HCT116 (cell line): Measurements from ENCODE around the gene XAB2. TPM values are rescaled to one million over a fixed set of nuclear protein-coding genes. Genes with fewer than 3 reads are reported as not detected.

Source experiments
- ATAC-seq: fragments of 200-7000 bp; cut with Tn5 transposase; 2 replicates; pipeline ENCODE4 v1.9.1; 2020; ENCODE audit warnings: mild to moderate bottlenecking, moderate library complexity
- BruUV-seq: library from RNA; stranded (reverse); fragments of 400-500 nt; replicated peaks from 2 replicates; lab custom pipeline; 2021; lab: Mats Ljungman, UMichigan
- CTCF ChIA-PET: fragments of 300-600 bp; sonication (Branson Sonifier 250); formaldehyde crosslinking; loops from one replicate; lab custom pipeline; 2021; ENCODE audit warnings: antibody characterized with exemption; lab: Charles Lee
- POLR2A ChIA-PET: fragments of 300-600, 350-600 bp; sonication (Branson Sonifier 250); formaldehyde crosslinking; loops from one replicate; lab custom pipeline; 2021; ENCODE audit warnings: antibody characterized with exemption; lab: Charles Lee
- RAD21 ChIA-PET, 2 experiments: fragments of 300-600 bp; sonication (Branson Sonifier 250); formaldehyde crosslinking; loops; one replicate each; lab custom pipeline; 2023; ENCODE audit warnings: low total read pairs in 2 of 2; ENCODE audit not compliant: uncharacterized antibody in 2 of 2, unreplicated experiment in 2 of 2, low non-redundant PET in 1 of 2; lab: Charles Lee
- DNase-seq: peaks from one replicate; pipeline ENCODE4 v3.0.0-alpha.2; 2010; ENCODE audit warnings: low read depth, low spot score
- H2AFZ ChIP-seq: fragments of 200-600 bp; shearing (Covaris generic), sonication (generic); 2 replicates; pipeline ENCODE4 v1.6.1; 2017; ENCODE audit warnings: low read depth, mixed run types, mixed read lengths, antibody characterized with exemption, low read length; ENCODE audit not compliant: poor library complexity, severe bottlenecking
- H3K27ac ChIP-seq: 2 replicates; pipeline ENCODE4 v1.5.1; 2012; ENCODE audit warnings: low read depth, low read length
- H3K27me3 ChIP-seq: fragments of 200-600 bp; sonication (generic); 2 replicates; pipeline ENCODE4 v1.6.1; 2016; ENCODE audit warnings: mixed run types, low read length, mixed read lengths; ENCODE audit not compliant: insufficient read depth
- H3K36me3 ChIP-seq, 2 experiments: fragments of 200-500 bp in 1 of 2; fragments of 200-600 bp in 1 of 2; sonication (Bioruptor generic) in 1 of 2; sonication (generic) in 1 of 2; 2 replicates each; pipeline versions ENCODE4 v1.5.1 to v1.6.1; 2014 to 2016; ENCODE audit warnings: low read length in 2 of 2, inconsistent platforms in 1 of 2, mixed read lengths in 1 of 2, mixed run types in 1 of 2; ENCODE audit not compliant: insufficient read depth in 2 of 2, control insufficient read depth in 1 of 2
- H3K4me1 ChIP-seq, 2 experiments: fragments of 200-600 bp in 1 of 2; sonication (generic) in 1 of 2; 2 replicates each; pipeline versions ENCODE4 v1.5.1 to v1.6.1; 2012 to 2017; ENCODE audit warnings: low read length in 2 of 2, inconsistent platforms in 1 of 2, mild to moderate bottlenecking in 1 of 2, mixed read lengths in 1 of 2, mixed run types in 1 of 2, moderate library complexity in 1 of 2; ENCODE audit not compliant: insufficient read depth in 2 of 2, control insufficient read depth in 1 of 2
- H3K4me2 ChIP-seq: fragments of 200-600 bp; sonication (generic); 2 replicates; pipeline ENCODE4 v1.6.1; 2017; ENCODE audit warnings: mixed run types, low read length, mixed read lengths
- H3K4me3 ChIP-seq, 2 experiments: fragments of 200-600 bp in 1 of 2; sonication (generic) in 1 of 2; replicated peaks in 1 of 2; 2 replicates each; pipeline ENCODE4 v1.5.1; 2011 to 2016; ENCODE audit warnings: low read length in 2 of 2, control low read depth in 1 of 2, low read depth in 1 of 2, mild to moderate bottlenecking in 1 of 2, mixed read lengths in 1 of 2, mixed run types in 1 of 2
- H3K79me2 ChIP-seq: fragments of 200-600 bp; sonication (generic); 2 replicates; pipeline ENCODE4 v1.6.1; 2017; ENCODE audit warnings: mild to moderate bottlenecking, mixed run types, low read length, moderate library complexity, mixed read lengths; ENCODE audit not compliant: insufficient read depth
- H3K9ac ChIP-seq: fragments of 200-600 bp; sonication (generic); 2 replicates; pipeline ENCODE4 v1.6.1; 2016; ENCODE audit warnings: low read length, mixed read lengths
- H3K9me2 ChIP-seq: fragments of 200-600 bp; sonication (generic), shearing (Covaris generic); 2 replicates; pipeline ENCODE4 v1.6.1; 2017; ENCODE audit warnings: mixed run types, mild to moderate bottlenecking, moderate library complexity; ENCODE audit not compliant: insufficient read depth
- H3K9me3 ChIP-seq, 2 experiments: fragments of 200-500 bp in 1 of 2; fragments of 200-600 bp in 1 of 2; sonication (Bioruptor generic) in 1 of 2; sonication (generic) in 1 of 2; 2 replicates each; pipeline ENCODE4 v1.6.1; 2014 to 2017; ENCODE audit warnings: low read length in 2 of 2, mixed read lengths in 2 of 2, inconsistent platforms in 1 of 2, low read depth in 1 of 2, mild to moderate bottlenecking in 1 of 2, mixed run types in 1 of 2, moderate library complexity in 1 of 2; ENCODE audit not compliant: control insufficient read depth in 1 of 2, insufficient read depth in 1 of 2
- H4K20me1 ChIP-seq: fragments of 200-600 bp; sonication (generic), shearing (Covaris generic); 2 replicates; pipeline ENCODE4 v1.6.1; 2017; ENCODE audit warnings: mixed run types, mild to moderate bottlenecking, moderate library complexity; ENCODE audit not compliant: insufficient read depth
- ATF3 ChIP-seq: IDR thresholded peaks from 2 replicates; pipeline ENCODE4 v1.6.1; 2012
- CBX3 ChIP-seq: IDR thresholded peaks from 2 replicates; pipeline ENCODE4 v1.6.1; 2012; ENCODE audit warnings: low read depth
- ELF1 ChIP-seq: IDR thresholded peaks from 2 replicates; pipeline ENCODE4 v1.6.1; 2012; ENCODE audit warnings: low read depth, borderline replicate concordance
- EZH2 ChIP-seq: fragments of 200-600 bp; sonication (generic); IDR thresholded peaks from 2 replicates; pipeline ENCODE4 v1.6.1; 2017; ENCODE audit warnings: antibody characterized with exemption, mixed run types
- JUND ChIP-seq: IDR thresholded peaks from 2 replicates; pipeline ENCODE4 v1.6.1; 2012
- MAX ChIP-seq: IDR thresholded peaks from 2 replicates; pipeline ENCODE4 v1.6.1; 2012
- RAD21 ChIP-seq: IDR thresholded peaks from 2 replicates; pipeline ENCODE4 v1.6.1; 2012; ENCODE audit warnings: low read depth, mild to moderate bottlenecking
- SRF ChIP-seq: IDR thresholded peaks from 2 replicates; pipeline ENCODE4 v1.6.1; 2012; ENCODE audit warnings: low read depth
- TCF7L2 ChIP-seq: IDR thresholded peaks from 2 replicates; pipeline ENCODE4 v1.7.0; 2011; ENCODE audit warnings: borderline replicate concordance, inconsistent platforms; ENCODE audit not compliant: insufficient read depth, insufficient read length; ENCODE audit errors: extremely low read depth
- YY1 ChIP-seq: IDR thresholded peaks from 2 replicates; pipeline ENCODE4 v1.6.1; 2011; ENCODE audit warnings: low read length, low read depth, moderate library complexity, mild to moderate bottlenecking; ENCODE audit not compliant: insufficient replicate concordance; ENCODE audit errors: extremely low read depth
- ZNF274 ChIP-seq: fragments of 200-500 bp; sonication (Bioruptor generic); IDR thresholded peaks from 2 replicates; pipeline ENCODE4 v1.6.1; 2014; ENCODE audit warnings: mild to moderate bottlenecking, low read depth, low read length, inconsistent platforms
- intact Hi-C: fragments of 100-400 bp; cut with micrococcal nuclease; formaldehyde crosslinking; loops from 2 replicates; pipeline ENCODE4 v1.10.0; 2022
- total RNA-seq: library from RNA; stranded (reverse); gene quantifications from one replicate; pipeline ENCODE4 v1.2.1, GENCODE V29; 2021; ENCODE audit not compliant: unreplicated experiment
- TF ChIP-seq, protein P1 (sequence below): IDR thresholded peaks from 2 replicates; pipeline ENCODE4 v1.6.1; 2012; ENCODE audit warnings: low read depth

XAB2 gene
- total RNA-seq, 1 experiment from 2014 or later = 103 TPM

- ATAC-seq (no peak), DNase-seq (no peak)
- peaks cover 0 to 4% of the 10 kb centered on the region in 2 experiments; a peak in 1 of 4 replicates for H3K9me3 ChIP-seq
- peaks cover 8 to 27% of the 10 kb centered on the region in 2 experiments; a peak in 3 of 4 replicates for H3K4me1 ChIP-seq
- no peaks in the 10 kb centered on the region for H3K27me3 ChIP-seq
- intact Hi-C loops = no loop called here
- no peaks in the 10 kb centered on the region; a peak in 1 of 4 replicates for H3K36me3 ChIP-seq
- ChIA-PET CTCF (no interaction called here), RAD21 (no interaction called here), POLR2A (no interaction called here)
- H3K4me2 ChIP-seq = no peak overlapping the region
- H3K9me2 ChIP-seq = no peaks in the 10 kb centered on the region
- no peaks in the 10 kb centered on the region for H4K20me1 ChIP-seq
- H2AFZ ChIP-seq = no peak overlapping the region
- TF ChIP-seq SRF (no peak), JUND (no peak), CBX3 (no peak), ELF1 (no peak), ATF3 (no peak)
- H3K27ac ChIP-seq = no peak overlapping the region
- H3K4me3 ChIP-seq = no peak overlapping the region
- no TSS peak for BruUV-seq
- H3K79me2 ChIP-seq = peaks cover 17% of the 10 kb centered on the region
- no peak overlapping the region for H3K9ac ChIP-seq
Measured at GRCh38 chr19:7639863-7640348, 10.6 kb upstream of the XAB2 start.

- no peak for ATAC-seq
- no peaks in the 10 kb centered on the region; a peak in 1 of 4 replicates for H3K36me3 ChIP-seq
- no peak overlapping the region for H3K4me3 ChIP-seq
- H3K79me2 ChIP-seq = peaks cover 17% of the 10 kb centered on the region
- no peak overlapping the region for H3K9ac ChIP-seq
- H3K27me3 ChIP-seq = no peaks in the 10 kb centered on the region
- H3K9me2 ChIP-seq = no peaks in the 10 kb centered on the region
- H3K4me2 ChIP-seq = no peak overlapping the region
- no peaks in the 10 kb centered on the region for H4K20me1 ChIP-seq
- RAD21 ChIA-PET = no interaction called here
- H3K9me3 ChIP-seq = peaks cover 0 to 4% of the 10 kb centered on the region in 2 experiments; a peak in 1 of 4 replicates
- POLR2A ChIA-PET = interaction anchor here (1.6 kb wide), 1 partner anchor 10 kb away, joined by 6 read pairs; the partner anchor contains the start of genes PET100 and XAB2
- peaks cover 8 to 27% of the 10 kb centered on the region in 2 experiments; a peak in 3 of 4 replicates for H3K4me1 ChIP-seq
- intact Hi-C loops = no loop called here
- H2AFZ ChIP-seq = no peak overlapping the region
- DNase-seq = no peak
- H3K27ac ChIP-seq = no peak overlapping the region
- CTCF ChIA-PET = no interaction called here
- BruUV-seq = no TSS peak
- TF ChIP-seq ATF3 = no peak
- TF ChIP-seq MAX = no peak
- no peak for TF ChIP-seq EZH2
- no peak for TF ChIP-seq ZNF274
- TF ChIP-seq, protein P1, sequence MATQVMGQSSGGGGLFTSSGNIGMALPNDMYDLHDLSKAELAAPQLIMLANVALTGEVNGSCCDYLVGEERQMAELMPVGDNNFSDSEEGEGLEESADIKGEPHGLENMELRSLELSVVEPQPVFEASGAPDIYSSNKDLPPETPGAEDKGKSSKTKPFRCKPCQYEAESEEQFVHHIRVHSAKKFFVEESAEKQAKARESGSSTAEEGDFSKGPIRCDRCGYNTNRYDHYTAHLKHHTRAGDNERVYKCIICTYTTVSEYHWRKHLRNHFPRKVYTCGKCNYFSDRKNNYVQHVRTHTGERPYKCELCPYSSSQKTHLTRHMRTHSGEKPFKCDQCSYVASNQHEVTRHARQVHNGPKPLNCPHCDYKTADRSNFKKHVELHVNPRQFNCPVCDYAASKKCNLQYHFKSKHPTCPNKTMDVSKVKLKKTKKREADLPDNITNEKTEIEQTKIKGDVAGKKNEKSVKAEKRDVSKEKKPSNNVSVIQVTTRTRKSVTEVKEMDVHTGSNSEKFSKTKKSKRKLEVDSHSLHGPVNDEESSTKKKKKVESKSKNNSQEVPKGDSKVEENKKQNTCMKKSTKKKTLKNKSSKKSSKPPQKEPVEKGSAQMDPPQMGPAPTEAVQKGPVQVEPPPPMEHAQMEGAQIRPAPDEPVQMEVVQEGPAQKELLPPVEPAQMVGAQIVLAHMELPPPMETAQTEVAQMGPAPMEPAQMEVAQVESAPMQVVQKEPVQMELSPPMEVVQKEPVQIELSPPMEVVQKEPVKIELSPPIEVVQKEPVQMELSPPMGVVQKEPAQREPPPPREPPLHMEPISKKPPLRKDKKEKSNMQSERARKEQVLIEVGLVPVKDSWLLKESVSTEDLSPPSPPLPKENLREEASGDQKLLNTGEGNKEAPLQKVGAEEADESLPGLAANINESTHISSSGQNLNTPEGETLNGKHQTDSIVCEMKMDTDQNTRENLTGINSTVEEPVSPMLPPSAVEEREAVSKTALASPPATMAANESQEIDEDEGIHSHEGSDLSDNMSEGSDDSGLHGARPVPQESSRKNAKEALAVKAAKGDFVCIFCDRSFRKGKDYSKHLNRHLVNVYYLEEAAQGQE = no peak
- no peak for TF ChIP-seq RAD21
- no peak for TF ChIP-seq SRF
- TF ChIP-seq TCF7L2 = no peak
- no peak for TF ChIP-seq CBX3
- TF ChIP-seq YY1 = no peak
Measured at GRCh38 chr19:7638802-7639465, 9.6 kb upstream of the XAB2 start.
